Tibial nerve (tissue), 3 donors: ENCODE measurements around the gene ZNF319.

ENCODE experiments used
- POLR2A ChIP-seq, 2 donors: fragments of 450-650 bp; IDR thresholded peaks; one replicate each; pipeline ENCODE4 v1.6.1; 2017; ENCODE audit warnings: antibody characterized with exemption in 2 of 2, mild to moderate bottlenecking in 2 of 2, moderate library complexity in 2 of 2
- TF ChIP-seq, protein P1 (sequence below), 5 experiments: fragments of 200-600 bp in 3 of 5; fragments of 450-650 bp in 2 of 5; sonication (generic) in 3 of 5; IDR thresholded peaks; one replicate each; pipeline ENCODE4 v1.5.1; 2016 to 2019; ENCODE audit warnings: antibody characterized with exemption in 5 of 5, mild to moderate bottlenecking in 3 of 5, moderate library complexity in 2 of 5

DNA sequence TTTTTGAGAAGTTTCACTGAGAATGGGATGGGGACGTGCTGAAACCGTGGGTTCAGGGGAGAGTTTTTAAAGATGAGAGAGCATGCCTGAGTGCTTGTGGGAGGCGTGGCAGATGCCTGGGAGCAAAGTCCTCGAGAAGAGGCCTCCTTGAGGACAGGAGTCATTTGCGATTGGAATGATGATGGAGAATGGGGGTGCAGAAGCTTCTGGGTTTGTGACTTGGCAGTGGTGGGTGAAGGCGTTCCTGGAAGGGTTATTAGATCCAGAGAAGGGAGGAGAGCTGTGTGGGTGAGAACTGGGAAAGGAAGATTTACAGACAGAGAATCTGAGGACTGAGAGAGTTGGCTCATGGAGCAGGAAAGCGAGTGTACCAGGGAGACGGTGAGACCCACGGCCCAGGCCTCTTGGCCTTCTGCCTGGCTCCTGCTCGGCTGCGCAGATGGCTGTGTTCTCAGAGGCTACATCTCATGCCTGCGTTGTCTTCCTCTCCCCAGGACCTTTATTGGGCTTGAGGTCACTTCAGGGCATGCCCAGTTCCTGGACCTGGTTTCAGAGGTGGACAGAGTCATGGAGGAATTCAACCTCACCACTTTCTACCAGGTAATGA, 16.5 kb upstream of the ZNF319 start:
- TF ChIP-seq, protein P1, sequence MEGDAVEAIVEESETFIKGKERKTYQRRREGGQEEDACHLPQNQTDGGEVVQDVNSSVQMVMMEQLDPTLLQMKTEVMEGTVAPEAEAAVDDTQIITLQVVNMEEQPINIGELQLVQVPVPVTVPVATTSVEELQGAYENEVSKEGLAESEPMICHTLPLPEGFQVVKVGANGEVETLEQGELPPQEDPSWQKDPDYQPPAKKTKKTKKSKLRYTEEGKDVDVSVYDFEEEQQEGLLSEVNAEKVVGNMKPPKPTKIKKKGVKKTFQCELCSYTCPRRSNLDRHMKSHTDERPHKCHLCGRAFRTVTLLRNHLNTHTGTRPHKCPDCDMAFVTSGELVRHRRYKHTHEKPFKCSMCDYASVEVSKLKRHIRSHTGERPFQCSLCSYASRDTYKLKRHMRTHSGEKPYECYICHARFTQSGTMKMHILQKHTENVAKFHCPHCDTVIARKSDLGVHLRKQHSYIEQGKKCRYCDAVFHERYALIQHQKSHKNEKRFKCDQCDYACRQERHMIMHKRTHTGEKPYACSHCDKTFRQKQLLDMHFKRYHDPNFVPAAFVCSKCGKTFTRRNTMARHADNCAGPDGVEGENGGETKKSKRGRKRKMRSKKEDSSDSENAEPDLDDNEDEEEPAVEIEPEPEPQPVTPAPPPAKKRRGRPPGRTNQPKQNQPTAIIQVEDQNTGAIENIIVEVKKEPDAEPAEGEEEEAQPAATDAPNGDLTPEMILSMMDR (IDR thresholded peaks at IDR 0.05) = no peak
- no peak for TF ChIP-seq POLR2A (IDR thresholded peaks at IDR 0.05)
